Measurements from ENCODE around the gene PLEK.
"Not testable (repeated sequence)": the region's sequence is repeated elsewhere in the genome, so short reads cannot be mapped to it uniquely, and the experiment has no call there.

PLEK gene

GRCh38 chr2:68388772-68389171 is 23.7 kb downstream of the PLEK start:
- DNase-seq = no peak
- Mint-ChIP-seq H3K27ac (no peak overlapping the region), H3K9me3 (no peaks in the 10 kb centered on the region), H3K27me3 (ENCODE audit: low read depth, poor library complexity) (peaks cover 4% of the 10 kb centered on the region), H3K4me1 (peaks cover 24% of the 10 kb centered on the region), H3K36me3 (ENCODE audit: low read depth) (no peaks in the 10 kb centered on the region), H3K4me3 (no peak overlapping the region)
- TF ChIP-seq CTCF (IDR thresholded peaks at IDR 0.05) = no peak

- no peak for DNase-seq
- Mint-ChIP-seq H3K36me3 (ENCODE audit: low read depth) (no peaks in the 10 kb centered on the region), H3K4me3 (no peak overlapping the region), H3K9me3 (no peaks in the 10 kb centered on the region), H3K27me3 (ENCODE audit: low read depth, poor library complexity) (no peaks in the 10 kb centered on the region), H3K4me1 (peaks cover 19% of the 10 kb centered on the region), H3K27ac (no peak overlapping the region)
- TF ChIP-seq CTCF (IDR thresholded peaks at IDR 0.05) = no peak
These were observed 25.0 kb downstream of the PLEK start for GRCh38 chr2:68390114-68390513.

GRCh38 chr2:68390586-68390985 is 25.5 kb downstream of the PLEK start:
- TF ChIP-seq CTCF (IDR thresholded peaks at IDR 0.05) = no peak
- Mint-ChIP-seq H3K36me3 (ENCODE audit: low read depth) (no peaks in the 10 kb centered on the region), H3K27me3 (ENCODE audit: low read depth, poor library complexity) (no peaks in the 10 kb centered on the region), H3K4me1 (peaks cover 18% of the 10 kb centered on the region), H3K9me3 (no peaks in the 10 kb centered on the region), H3K4me3 (no peak overlapping the region), H3K27ac (no peak overlapping the region)
- DNase-seq = no peak

- DNase-seq = no peak
- Mint-ChIP-seq H3K4me1 (peaks cover 15% of the 10 kb centered on the region), H3K27me3 (ENCODE audit: low read depth, poor library complexity) (no peaks in the 10 kb centered on the region), H3K27ac (no peak overlapping the region), H3K36me3 (ENCODE audit: low read depth) (no peaks in the 10 kb centered on the region), H3K4me3 (no peak overlapping the region), H3K9me3 (no peaks in the 10 kb centered on the region)
- TF ChIP-seq CTCF (IDR thresholded peaks at IDR 0.05) = no peak
These were observed 26.0 kb downstream of the PLEK start for GRCh38 chr2:68391099-68391498.

GRCh38 chr2:68391869-68392268 is 26.8 kb downstream of the PLEK start:
- no peak for DNase-seq
- no peaks in the 10 kb centered on the region for H3K36me3 Mint-ChIP-seq (ENCODE audit: low read depth)
- H3K9me3 Mint-ChIP-seq = no peaks in the 10 kb centered on the region
- TF ChIP-seq CTCF (IDR thresholded peaks at IDR 0.05) = no peak
- no peaks in the 10 kb centered on the region for H3K27me3 Mint-ChIP-seq (ENCODE audit: low read depth, poor library complexity)
- H3K27ac Mint-ChIP-seq = no peak overlapping the region
- H3K4me3 Mint-ChIP-seq = no peak overlapping the region
- peaks cover 15% of the 10 kb centered on the region for H3K4me1 Mint-ChIP-seq

GRCh38 chr2:68396093-68396492 is 31.0 kb downstream of the PLEK start:
- peaks cover 10% of the 10 kb centered on the region for H3K36me3 Mint-ChIP-seq (ENCODE audit: low read depth)
- TF ChIP-seq CTCF (IDR thresholded peaks at IDR 0.05) = no peak
- H3K27ac Mint-ChIP-seq = no peak overlapping the region
- H3K4me3 Mint-ChIP-seq = no peak overlapping the region
- peaks cover 33% of the 10 kb centered on the region for H3K9me3 Mint-ChIP-seq
- H3K27me3 Mint-ChIP-seq (ENCODE audit: low read depth, poor library complexity) = peaks cover 8% of the 10 kb centered on the region
- no peak for DNase-seq
- H3K4me1 Mint-ChIP-seq = peaks cover 4% of the 10 kb centered on the region

- not testable (repeated sequence) for H3K4me1 Mint-ChIP-seq; DNase-seq; H3K27ac Mint-ChIP-seq; H3K4me3 Mint-ChIP-seq; H3K36me3 Mint-ChIP-seq (ENCODE audit: low read depth)
- H3K27me3 Mint-ChIP-seq (ENCODE audit: low read depth, poor library complexity) = peaks cover 11% of the 10 kb centered on the region
- peaks cover 46% of the 10 kb centered on the region for H3K9me3 Mint-ChIP-seq
These were observed 32.7 kb downstream of the PLEK start for GRCh38 chr2:68397704-68398263.

Measured in nephron progenitor cell (in vitro differentiated cells).